Thymus (tissue), 11 donors: ENCODE results near the gene NSD1. TPM values are rescaled to one million over a fixed set of nuclear protein-coding genes. Genes with fewer than 3 reads are reported as not detected.
A peak's percentile ranks its signal among the peaks of the same experiment; 100 is the strongest.

ENCODE experiments used
- DNase-seq, 9 donors: peaks; one replicate each; pipeline ENCODE4 v3.0.0-alpha.2; 2013; ENCODE audit warnings: low spot score in 9 of 9, low read depth in 6 of 9, missing footprints in 1 of 9
- H3K27ac ChIP-seq, 2 donors: one replicate each; pipeline ENCODE4 v1.5.1; 2013; ENCODE audit warnings: control low read depth in 1 of 2, low read depth in 1 of 2, low read length in 1 of 2, mild to moderate bottlenecking in 1 of 2, moderate library complexity in 1 of 2
- H3K27me3 ChIP-seq, 2 donors: one replicate each; pipeline ENCODE4 v1.5.1; 2013; ENCODE audit warnings: low read length in 1 of 2; ENCODE audit not compliant: control insufficient read depth in 2 of 2, insufficient read depth in 1 of 2
- H3K36me3 ChIP-seq, 2 donors: one replicate each; pipeline ENCODE4 v1.5.1; 2013; ENCODE audit warnings: low read length in 1 of 2, mild to moderate bottlenecking in 1 of 2, moderate library complexity in 1 of 2; ENCODE audit not compliant: control insufficient read depth in 2 of 2, insufficient read depth in 2 of 2
- H3K4me1 ChIP-seq, 2 donors: one replicate each; pipeline ENCODE4 v1.5.1; 2013; ENCODE audit warnings: low read length in 2 of 2; ENCODE audit not compliant: control insufficient read depth in 2 of 2, insufficient read depth in 2 of 2
- H3K4me3 ChIP-seq, 2 donors: one replicate each; pipeline ENCODE4 v1.5.1; 2013; ENCODE audit warnings: low read length in 2 of 2, control low read depth in 1 of 2, mild to moderate bottlenecking in 1 of 2
- H3K9me3 ChIP-seq, 2 donors: one replicate each; pipeline ENCODE4 v1.5.1; 2013; ENCODE audit warnings: low read length in 1 of 2, mild to moderate bottlenecking in 1 of 2; ENCODE audit not compliant: control insufficient read depth in 2 of 2, insufficient read depth in 1 of 2
- WGBS: extraction: QIAGEN DNeasy Blood & Tissue Kit; methylation state at CpG from one replicate; pipeline ENCODE4 v1.1.7; 2013; 5-methylcytosine and 5-hydroxymethylcytosine counted together
- polyA plus RNA-seq: library from polyadenylated mRNA; stranded (reverse); fragments of 200-250 nt; gene quantifications from one replicate; pipeline ENCODE4 v1.2.3, GENCODE V29; 2013
- total RNA-seq: library from RNA; stranded (reverse); fragments of 120-200 nt; gene quantifications from one replicate; pipeline ENCODE4 v1.2.4, GENCODE V29; 2013
- donor health status: healthy.

NSD1 gene
- total and polyA plus RNA-seq, 2 donors: 10.9 to 34.1 TPM

- H3K4me3 ChIP-seq: no peak overlapping the region
- no peaks in the 10 kb centered on the region for H3K9me3 ChIP-seq
- no peak overlapping the region for H3K27ac ChIP-seq
- 96% methylated on average over 43 of the region's 43 CpGs for WGBS
- H3K27me3 ChIP-seq: no peaks in the 10 kb centered on the region
- H3K4me1 ChIP-seq: peaks cover 32 to 58% of the 10 kb centered on the region in 2 donors
- H3K36me3 ChIP-seq: peaks cover 28 to 54% of the 10 kb centered on the region in 2 donors
- no peak for DNase-seq
Measured at GRCh38 chr5:177307544-177308363, 174.2 kb downstream of the NSD1 start.

GRCh38 chr5:177308740-177309139, 175.2 kb downstream of the NSD1 start:
- Histone ChIP-seq H3K4me3 (no peak overlapping the region), H3K4me1 (peaks cover 34 to 64% of the 10 kb centered on the region in 2 donors), H3K9me3 (no peaks in the 10 kb centered on the region), H3K27ac (no peak overlapping the region), H3K36me3 (peaks cover 28 to 54% of the 10 kb centered on the region in 2 donors), H3K27me3 (no peaks in the 10 kb centered on the region)
- DNase-seq: no peak
- 98% methylated on average over 11 of the region's 11 CpGs for WGBS

GRCh38 chr5:177309351-177310191, 176.0 kb downstream of the NSD1 start:
- Histone ChIP-seq H3K27me3 (no peaks in the 10 kb centered on the region), H3K36me3 (peaks cover 28 to 55% of the 10 kb centered on the region in 2 donors), H3K4me3 (peak overlapping the region; percentile 45 to 81), H3K4me1 (peaks cover 29 to 59% of the 10 kb centered on the region in 2 donors), H3K9me3 (no peaks in the 10 kb centered on the region), H3K27ac (peak overlapping the region in 1 of 2 donors; percentile 40)
- peak in 4 of 9 donors; percentile 46 to 76 (median 68) for DNase-seq
- 78% methylated on average over 10 of the region's 10 CpGs for WGBS

- Histone ChIP-seq H3K4me3 (peak overlapping the region; percentile 45 to 81), H3K27me3 (no peaks in the 10 kb centered on the region), H3K36me3 (peaks cover 28 to 52% of the 10 kb centered on the region in 2 donors), H3K27ac (peak overlapping the region in 1 of 2 donors; percentile 40), H3K4me1 (peaks cover 26 to 51% of the 10 kb centered on the region in 2 donors), H3K9me3 (no peaks in the 10 kb centered on the region)
- DNase-seq: no peak
- WGBS: 97% methylated on average over 13 of the region's 13 CpGs
Measured at GRCh38 chr5:177310332-177310731, 176.8 kb downstream of the NSD1 start.

GRCh38 chr5:177310757-177311391, 177.3 kb downstream of the NSD1 start:
- H3K4me1 ChIP-seq: peaks cover 26 to 47% of the 10 kb centered on the region in 2 donors

DNA sequence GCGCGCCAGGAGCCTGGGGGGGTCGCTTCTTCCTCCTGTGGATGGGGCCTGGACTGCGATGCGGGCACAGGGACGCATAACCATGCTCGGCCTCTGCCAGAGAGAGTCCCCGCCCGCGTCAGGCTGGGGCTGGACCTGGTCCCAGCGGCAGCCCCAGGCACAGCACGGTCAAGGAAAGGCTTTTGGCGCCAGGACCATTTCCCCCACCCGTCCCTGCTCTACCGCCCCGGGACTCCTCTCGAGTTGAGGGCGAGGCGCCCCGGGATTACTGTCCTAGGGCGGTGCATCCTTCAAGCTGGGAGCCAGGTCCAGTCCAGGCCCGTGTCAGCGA, 177.8 kb downstream of the NSD1 start:
- Histone ChIP-seq H3K27ac (peak overlapping the region; percentile 33 to 82), H3K27me3 (no peaks in the 10 kb centered on the region), H3K9me3 (no peaks in the 10 kb centered on the region), H3K36me3 (peaks cover 21 to 42% of the 10 kb centered on the region in 2 donors), H3K4me3 (peak overlapping the region; percentile 45 to 81), H3K4me1 (peaks cover 26 to 47% of the 10 kb centered on the region in 2 donors)
- 1% methylated on average over 23 of the region's 23 CpGs for WGBS
- no peak for DNase-seq

More at GRCh38 chr5:177310757-177311391, 177.3 kb downstream of the NSD1 start:
- no peaks in the 10 kb centered on the region for H3K9me3 ChIP-seq
- H3K36me3 ChIP-seq: peaks cover 26 to 47% of the 10 kb centered on the region in 2 donors
- peak overlapping the region; percentile 45 to 81 for H3K4me3 ChIP-seq
- WGBS: 12% methylated on average over 20 of the region's 20 CpGs
- peak in 5 of 9 donors; percentile 49 to 81 (median 61) for DNase-seq
- peak overlapping the region in 1 of 2 donors; percentile 45 for H3K27ac ChIP-seq
- no peaks in the 10 kb centered on the region for H3K27me3 ChIP-seq

DNA sequence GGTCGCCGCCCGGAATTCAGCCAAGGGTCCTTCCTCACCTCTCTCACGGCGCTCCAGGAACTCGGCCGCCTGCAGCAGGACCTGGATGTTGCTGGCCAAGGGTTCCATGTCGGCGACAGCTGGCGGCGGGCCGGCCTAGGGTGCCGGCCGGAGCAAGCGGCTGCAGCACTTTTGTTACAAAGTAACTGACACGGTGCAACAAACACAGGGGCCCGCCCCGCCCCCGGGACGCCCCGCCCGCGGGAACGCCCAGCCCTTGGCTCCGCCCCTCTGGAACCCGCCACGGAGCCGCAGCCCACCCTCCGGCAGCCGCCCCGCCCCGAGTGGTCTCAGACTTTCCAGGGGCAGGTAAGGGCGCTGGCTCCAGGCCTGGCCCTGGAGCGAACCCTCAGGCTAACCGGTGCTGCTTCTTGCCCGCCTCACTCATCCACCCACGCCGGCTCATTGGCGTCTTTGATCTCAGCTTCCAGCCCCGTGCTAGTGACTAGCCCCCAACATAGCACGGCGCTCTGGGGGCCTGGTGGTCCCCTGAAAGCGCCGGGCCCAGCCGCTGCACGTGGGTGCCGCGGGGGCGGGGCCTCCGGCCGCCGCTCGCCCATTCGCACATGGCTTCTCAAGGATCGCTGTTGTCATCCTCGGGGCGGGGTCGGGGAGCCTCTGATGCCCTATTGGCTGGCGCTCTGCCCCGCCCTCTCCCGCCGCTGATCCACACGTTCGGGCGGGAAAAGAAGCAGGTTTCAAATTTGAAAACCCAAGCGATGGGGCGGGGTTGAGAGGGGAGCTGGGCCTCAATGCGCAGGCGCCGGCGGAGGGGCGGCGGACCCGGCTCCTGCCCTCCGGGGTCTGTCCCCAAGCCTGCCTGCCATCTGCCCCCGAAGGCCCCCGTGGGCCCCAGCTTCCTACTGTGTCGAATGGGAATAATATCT, 178.4 kb downstream of the NSD1 start, which contains the start of gene MXD3:
MXD3 (minus strand) TSS at position 176 of the 926 bp plus-strand sequence; CDS start at position 108, 68 bp downstream.
- Histone ChIP-seq H3K4me3 (peak within 1 kb of the TSS; percentile 45 to 81), H3K4me1 (peaks cover 26 to 47% of the 10 kb centered on the region in 2 donors), H3K9me3 (no peaks in the 10 kb centered on the region), H3K36me3 (peaks cover 15 to 37% of the 10 kb centered on the region in 2 donors), H3K27me3 (no peaks in the 10 kb centered on the region), H3K27ac (peak within 1 kb of the TSS; percentile 33 to 86)
- under 1% methylated on average over 78 of the region's 78 CpGs for WGBS
- DNase-seq: peak; percentile 77 to 97 (median 91)

DNA sequence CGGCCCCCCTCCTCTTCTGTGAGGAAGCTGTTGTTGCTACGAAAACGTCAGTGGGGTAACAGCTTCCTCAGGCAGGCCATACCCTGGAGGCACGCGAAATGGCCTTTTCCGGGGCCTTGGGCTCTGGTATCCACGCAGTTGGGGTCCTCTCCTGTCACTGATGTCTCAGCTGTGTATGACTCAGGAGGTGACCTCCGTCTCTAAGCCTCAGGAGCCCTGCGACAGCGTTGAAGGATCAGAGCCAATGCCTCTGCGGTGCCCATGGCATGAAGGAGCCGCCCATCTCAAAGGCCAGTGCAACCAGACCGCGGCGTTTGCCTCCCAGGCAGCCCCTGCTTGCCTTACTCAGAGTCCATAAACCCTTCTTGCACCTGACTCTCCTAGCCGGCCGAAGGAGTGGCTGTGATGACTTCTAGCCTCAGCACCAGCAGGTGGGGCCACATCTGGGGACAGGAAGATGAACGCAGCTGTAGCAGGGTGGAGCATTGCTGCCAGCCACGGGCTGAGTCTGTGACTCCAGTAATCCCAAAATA, 179.1 kb downstream of the NSD1 start:
- H3K27me3 ChIP-seq: no peaks in the 10 kb centered on the region
- WGBS: 3% methylated on average over 19 of the region's 19 CpGs
- H3K27ac ChIP-seq: peak overlapping the region in 1 of 2 donors; percentile 85
- H3K4me3 ChIP-seq: peak overlapping the region; percentile 45 to 81
- H3K9me3 ChIP-seq: no peaks in the 10 kb centered on the region
- peaks cover 8 to 35% of the 10 kb centered on the region in 2 donors for H3K36me3 ChIP-seq
- H3K4me1 ChIP-seq: peaks cover 26 to 47% of the 10 kb centered on the region in 2 donors
- peak in 4 of 9 donors; percentile 48 to 77 (median 56) for DNase-seq
